Neuronal stem cell (in vitro differentiated cells): Measurements from ENCODE around the gene SERPINB6.
"Not testable (repeated sequence)": the region's sequence is repeated elsewhere in the genome, so short reads cannot be mapped to it uniquely, and the experiment has no call there.

Experiments
- DNase-seq: peaks from one replicate; pipeline ENCODE4 v3.0.0-alpha.2; 2013; ENCODE audit warnings: low spot score
- H2AFZ ChIP-seq: one replicate; pipeline ENCODE4 v1.6.1; 2013; ENCODE audit warnings: mild to moderate bottlenecking, low read length, inconsistent platforms
- H2AK5ac ChIP-seq: 2 replicates; pipeline ENCODE4 v1.6.1; 2013; ENCODE audit warnings: low read depth, mild to moderate bottlenecking, inconsistent platforms, low read length, moderate library complexity, mixed read lengths
- H2BK120ac ChIP-seq: 2 replicates; pipeline ENCODE4 v1.6.1; 2013; ENCODE audit warnings: low read depth, mild to moderate bottlenecking, inconsistent platforms, low read length, moderate library complexity, mixed read lengths
- H2BK12ac ChIP-seq: one replicate; pipeline ENCODE4 v1.6.1; 2013; ENCODE audit warnings: low read length, inconsistent platforms
- H2BK15ac ChIP-seq: 2 replicates; pipeline ENCODE4 v1.6.1; 2013; ENCODE audit warnings: mild to moderate bottlenecking, low read length, inconsistent platforms, mixed read lengths
- H2BK5ac ChIP-seq: one replicate; pipeline ENCODE4 v1.6.1; 2013; ENCODE audit warnings: inconsistent platforms, mild to moderate bottlenecking, low read length, moderate library complexity
- H3K14ac ChIP-seq: one replicate; pipeline ENCODE4 v1.6.1; 2013; ENCODE audit warnings: low read length, inconsistent platforms
- H3K18ac ChIP-seq: 2 replicates; pipeline ENCODE4 v1.6.1; 2013; ENCODE audit warnings: low read length, inconsistent platforms
- H3K23ac ChIP-seq: 2 replicates; pipeline ENCODE4 v1.6.1; 2013; ENCODE audit warnings: low read depth, mild to moderate bottlenecking, mixed read lengths, low read length, inconsistent platforms; ENCODE audit not compliant: poor library complexity
- H3K27ac ChIP-seq: replicated peaks from 3 replicates; pipeline ENCODE4 v1.5.1; 2013; ENCODE audit warnings: low read length, inconsistent platforms
- H3K27me3 ChIP-seq, 3 experiments: 2 replicates each; pipeline ENCODE4 v1.6.1; 2013; ENCODE audit warnings: low read length in 3 of 3, mild to moderate bottlenecking in 2 of 3, inconsistent platforms in 1 of 3, low read depth in 1 of 3, mixed read lengths in 1 of 3, moderate library complexity in 1 of 3; ENCODE audit not compliant: control insufficient read depth in 3 of 3, insufficient read depth in 3 of 3
- H3K36me3 ChIP-seq, 2 donors: replicated peaks in 1 of 2; 2 replicates each; pipeline ENCODE4 v1.6.1; 2013; ENCODE audit warnings: low read length in 2 of 2; ENCODE audit not compliant: control insufficient read depth in 2 of 2, insufficient read depth in 2 of 2
- H3K4ac ChIP-seq: 2 replicates; pipeline ENCODE4 v1.6.1; 2013; ENCODE audit warnings: inconsistent platforms, mild to moderate bottlenecking, low read length, moderate library complexity
- H3K4me1 ChIP-seq, 2 donors: 1 replicate in 1 of 2; 2 replicates in 1 of 2; pipeline ENCODE4 v1.6.1; 2013; ENCODE audit warnings: low read length in 2 of 2, low read depth in 1 of 2; ENCODE audit not compliant: control insufficient read depth in 2 of 2, insufficient read depth in 1 of 2
- H3K4me2 ChIP-seq: one replicate; pipeline ENCODE4 v1.6.1; 2013; ENCODE audit warnings: mild to moderate bottlenecking, low read length, inconsistent platforms; ENCODE audit not compliant: insufficient read depth, poor library complexity, severe bottlenecking
- H3K4me3 ChIP-seq, 2 donors: 2 replicates each; pipeline ENCODE4 v1.5.1; 2013; ENCODE audit warnings: low read length in 2 of 2, mild to moderate bottlenecking in 2 of 2, inconsistent platforms in 1 of 2, moderate library complexity in 1 of 2
- H3K79me1 ChIP-seq: one replicate; pipeline ENCODE4 v1.6.1; 2013; ENCODE audit warnings: low read depth, mild to moderate bottlenecking, inconsistent platforms, low read length, moderate library complexity
- H3K9ac ChIP-seq: one replicate; pipeline ENCODE4 v1.6.1; 2013; ENCODE audit warnings: mild to moderate bottlenecking, low read depth, low read length, inconsistent platforms; ENCODE audit not compliant: poor library complexity
- H3K9me3 ChIP-seq, 2 donors: replicated peaks in 1 of 2; 2 replicates each; pipeline versions ENCODE3 to v1.6.1; 2013; ENCODE audit warnings: low read length in 2 of 2, mild to moderate bottlenecking in 2 of 2, inconsistent platforms in 1 of 2, low read depth in 1 of 2, mixed read lengths in 1 of 2, moderate library complexity in 1 of 2; ENCODE audit not compliant: control insufficient read depth in 2 of 2, insufficient read depth in 1 of 2
- H4K8ac ChIP-seq: one replicate; pipeline ENCODE4 v1.6.1; 2013; ENCODE audit warnings: low read depth, mild to moderate bottlenecking, inconsistent platforms, low read length, moderate library complexity
- H4K91ac ChIP-seq: one replicate; pipeline ENCODE4 v1.6.1; 2013; ENCODE audit warnings: low read length, low read depth, mild to moderate bottlenecking, inconsistent platforms; ENCODE audit not compliant: poor library complexity
- WGBS, 2 donors: extraction: QIAGEN DNeasy Blood & Tissue Kit; methylation state at CpG; one replicate each; pipeline ENCODE4 v1.1.7; 2013; ENCODE audit warnings: missing lambda C conversion rate in 2 of 2, mixed read lengths in 1 of 2; ENCODE audit not compliant: insufficient read length in 2 of 2, insufficient replicate concordance in 1 of 2; ENCODE audit errors: extremely low coverage in 2 of 2; 5-methylcytosine and 5-hydroxymethylcytosine counted together

The SERPINB6 gene

DNA sequence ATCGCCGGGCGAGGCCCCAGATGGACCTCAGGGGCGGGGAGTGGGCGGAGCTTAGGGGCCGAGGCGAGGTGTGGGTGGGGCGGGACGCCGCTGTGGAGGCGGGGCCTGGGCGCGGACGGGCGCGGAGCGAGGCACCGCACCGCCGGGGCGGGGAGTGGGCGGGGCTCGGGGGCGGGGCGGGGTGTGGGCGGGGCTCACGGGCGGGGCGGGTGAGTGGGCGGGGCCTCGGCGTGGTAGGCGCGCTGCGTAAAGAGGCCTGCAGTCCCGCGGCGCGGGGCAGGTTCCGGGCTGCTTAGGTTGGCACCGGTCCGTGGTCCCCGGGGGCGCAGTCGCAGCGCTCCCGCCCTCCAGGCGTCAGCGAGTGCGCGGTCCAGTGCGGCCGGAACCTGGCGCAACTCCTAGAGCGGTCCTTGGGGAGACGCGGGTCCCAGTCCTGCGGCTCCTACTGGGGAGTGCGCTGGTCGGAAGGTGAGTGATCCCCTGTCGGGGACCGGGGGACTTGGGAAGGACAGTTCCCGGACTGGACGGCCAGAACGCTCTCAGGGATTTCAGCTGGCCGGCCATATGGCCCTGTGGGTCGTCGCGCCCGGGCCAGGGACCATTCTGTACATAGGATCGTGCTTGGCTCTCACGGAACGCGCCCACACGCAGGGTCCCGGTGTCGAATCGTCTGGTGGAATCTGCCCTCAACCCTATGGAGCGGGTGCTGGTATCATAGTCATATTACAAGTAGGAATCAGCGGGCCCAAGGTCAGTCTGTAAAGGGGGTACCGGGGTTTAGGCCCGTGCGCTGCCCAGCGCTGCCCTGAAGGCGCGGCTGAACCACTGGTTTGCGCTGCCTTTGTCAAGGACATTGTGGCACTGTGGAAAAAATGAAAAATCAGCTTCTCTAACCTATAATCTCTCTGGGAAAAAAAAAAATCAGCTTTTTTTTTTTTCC lies 28.5 kb upstream of the SERPINB6 start, which contains the start of gene NQO2:
Gene NQO2, plus strand, starts transcription at position 277 of the 940 bp plus-strand sequence. CDS start 6,659 bp downstream, outside the sequence.
- H3K36me3 ChIP-seq, result peaks cover 5 to 7% of the 10 kb centered on the region in 2 donors
- peak within 1 kb of the TSS; percentile 2 for H2BK12ac ChIP-seq
- peaks cover 0 to 7% (median 0%) of the 10 kb centered on the region in 3 experiments for H3K27me3 ChIP-seq
- H4K8ac ChIP-seq, result no peak within 1 kb of the TSS
- H3K79me1 ChIP-seq, result no peaks in the 10 kb centered on the region
- H3K9me3 ChIP-seq, result no peaks in the 10 kb centered on the region
- peak; percentile 91 for DNase-seq
- peak within 1 kb of the TSS; percentile 94 for H3K14ac ChIP-seq
- peak within 1 kb of the TSS; percentile 95 for H3K4me2 ChIP-seq
- H2BK5ac ChIP-seq, result peak within 1 kb of the TSS; percentile 2
- peak within 1 kb of the TSS; percentile 40 for H2BK15ac ChIP-seq
- H2AFZ ChIP-seq, result peak within 1 kb of the TSS; percentile 97
- peak within 1 kb of the TSS; percentile 98 for H2AK5ac ChIP-seq
- no peak within 1 kb of the TSS for H4K91ac ChIP-seq
- no CpG with 5 or more reads among the region's 87 CpGs for WGBS, 2 donors
- H3K9ac ChIP-seq, result peak within 1 kb of the TSS; percentile 94
- peak within 1 kb of the TSS; percentile 61 to 93 for H3K4me3 ChIP-seq
- H3K4ac ChIP-seq, result no peak within 1 kb of the TSS
- H3K23ac ChIP-seq, result peak within 1 kb of the TSS; percentile 97
- H3K27ac ChIP-seq, result no peak within 1 kb of the TSS
- H2BK120ac ChIP-seq, result no peak within 1 kb of the TSS
- peak within 1 kb of the TSS; percentile 96 for H3K18ac ChIP-seq
- peaks cover 5 to 9% of the 10 kb centered on the region in 2 donors for H3K4me1 ChIP-seq

DNA sequence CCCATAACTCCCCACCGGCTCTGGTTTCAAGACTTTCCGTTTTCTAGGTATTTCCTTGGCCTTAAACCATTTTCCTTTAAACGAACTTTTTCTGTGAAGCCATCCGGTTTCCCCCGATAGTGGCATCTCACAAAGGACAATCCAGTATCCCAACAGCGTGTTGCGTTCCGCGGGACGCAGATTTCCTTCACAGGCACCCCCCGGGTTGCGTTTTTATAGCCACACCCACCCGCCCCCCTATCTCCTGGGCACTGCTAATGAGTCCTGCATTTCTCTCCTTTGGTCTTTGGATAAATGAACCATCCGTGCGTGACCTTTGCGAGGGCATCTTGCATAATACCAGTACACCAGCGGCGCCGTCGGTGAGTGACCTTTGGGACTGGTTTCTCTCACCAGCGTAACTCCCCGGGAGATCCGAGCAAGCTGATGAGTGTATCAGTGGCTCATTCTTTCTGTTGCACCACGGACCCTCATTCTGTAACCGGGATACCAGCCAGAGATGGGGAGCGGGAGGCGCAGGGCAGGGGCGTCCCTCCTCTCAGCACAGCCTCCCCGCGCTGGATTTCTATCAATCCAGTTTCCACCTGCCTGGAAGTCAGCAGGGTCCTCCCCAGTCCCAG lies 27.7 kb upstream of the SERPINB6 start:
- Histone ChIP-seq H3K27ac (no peak overlapping the region), H3K4me2 (peak overlapping the region; percentile 95), H2AK5ac (no peak overlapping the region), H2BK5ac (no peak overlapping the region), H3K9ac (peak overlapping the region; percentile 65), H3K14ac (peak overlapping the region; percentile 67), H3K36me3 (peaks cover 0 to under 1% of the 10 kb centered on the region in 2 donors), H4K91ac (no peak overlapping the region), H2BK15ac (no peak overlapping the region), H4K8ac (no peak overlapping the region), H3K18ac (peak overlapping the region; percentile 84), H3K4me3 (peak overlapping the region; percentile 61 to 80), H3K23ac (peak overlapping the region; percentile 81), H3K27me3 (peaks cover 0 to 7% (median 0%) of the 10 kb centered on the region in 3 experiments), H3K4me1 (peaks cover 5 to 9% of the 10 kb centered on the region in 2 donors), H3K79me1 (no peaks in the 10 kb centered on the region), H3K4ac (no peak overlapping the region), H2AFZ (peak overlapping the region; percentile 92), H3K9me3 (no peaks in the 10 kb centered on the region), H2BK12ac (no peak overlapping the region), H2BK120ac (no peak overlapping the region)
- DNase-seq, result no peak
- no CpG with 5 or more reads among the region's 30 CpGs for WGBS, 2 donors

DNA sequence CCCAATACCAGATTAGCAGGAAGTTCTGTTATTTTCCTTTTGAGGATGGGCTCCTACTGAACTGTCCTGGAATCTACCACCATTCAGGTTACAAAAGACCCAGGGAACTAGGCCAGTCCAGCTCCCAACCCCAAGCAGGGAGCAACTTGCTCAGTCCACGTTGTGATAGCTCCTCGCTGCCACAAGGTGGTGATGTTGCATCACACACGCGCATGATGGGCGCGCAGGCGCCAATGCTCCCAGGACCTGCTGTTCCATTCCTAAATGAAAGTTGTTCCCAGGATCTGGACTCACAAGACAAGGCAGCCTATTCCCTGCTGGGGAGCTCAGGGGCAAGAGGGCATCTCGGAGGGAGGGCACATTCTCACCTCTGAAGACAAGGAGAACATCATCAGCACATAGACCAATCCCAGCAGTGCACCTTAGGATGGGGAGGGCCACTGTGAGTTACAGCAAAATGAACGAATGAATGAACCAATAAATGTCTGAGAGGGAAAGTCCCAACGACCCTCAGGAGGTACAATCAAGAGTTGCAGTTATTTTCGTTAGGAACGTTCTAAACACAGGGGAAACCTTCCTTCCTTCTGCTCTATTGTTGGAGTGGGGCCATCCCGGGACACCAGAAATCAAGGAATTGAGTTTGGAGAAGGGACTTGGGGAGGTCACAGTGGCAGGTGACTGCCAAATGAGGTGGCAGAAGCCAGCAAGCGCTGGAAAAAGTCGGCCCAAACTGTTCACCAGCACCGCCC lies 27.1 kb upstream of the SERPINB6 start:
- not testable (repeated sequence) for H3K27me3 ChIP-seq, H2AK5ac ChIP-seq, H3K18ac ChIP-seq, H3K14ac ChIP-seq, H4K91ac ChIP-seq, H3K36me3 ChIP-seq, H3K79me1 ChIP-seq, H2BK120ac ChIP-seq, H4K8ac ChIP-seq, H3K4me1 ChIP-seq, H2BK12ac ChIP-seq, H2BK15ac ChIP-seq, H3K9ac ChIP-seq, H3K9me3 ChIP-seq, H3K23ac ChIP-seq, H3K27ac ChIP-seq, H3K4ac ChIP-seq, H2BK5ac ChIP-seq
- H2AFZ ChIP-seq, result peak overlapping the region; percentile 92
- WGBS, 2 donors, result no CpG with 5 or more reads among the region's 16 CpGs
- H3K4me3 ChIP-seq, result peak overlapping the region in 1 of 2 donors; percentile 61
- DNase-seq, result peak; percentile 18
- H3K4me2 ChIP-seq, result peak overlapping the region; percentile 95
